Loucy (cell line): ENCODE measurements around the gene RAET1L.

Experiments
- CTCF ChIP-seq: fragments of 200-600 bp; sonication (generic); conservative IDR thresholded peaks from 2 replicates; pipeline ENCODE4 v1.5.1; 2014; ENCODE audit warnings: mild to moderate bottlenecking, antibody characterized with exemption, low read length
- EZH2phosphoT487 ChIP-seq: fragments of 200-600 bp; IDR thresholded peaks from 2 replicates; pipeline ENCODE4 v1.6.1; 2018; ENCODE audit warnings: antibody characterized with exemption, mild to moderate bottlenecking, moderate library complexity, borderline replicate concordance

- TF ChIP-seq EZH2phosphoT487 (no peak), CTCF (no peak)
Measured at GRCh38 chr6:150002710-150003109, 22.6 kb downstream of the RAET1L start.
